PC-3 (cell line): ENCODE results near the gene SRP68. TPM values are rescaled to one million over a fixed set of nuclear protein-coding genes. Genes with fewer than 3 reads are reported as not detected.

Experiments used
- ATAC-seq: fragments of 200-7000 bp; cut with Tn5 transposase; 2 replicates; pipeline ENCODE4 v1.9.1; 2020; ENCODE audit warnings: mild to moderate bottlenecking, moderate library complexity
- BruUV-seq: library from RNA; stranded (reverse); fragments of 400-500 nt; replicated peaks from 2 replicates; lab custom pipeline; 2021; lab: Mats Ljungman, UMichigan
- CTCF ChIA-PET: fragments of 300-600 bp; sonication (Branson Sonifier 250); formaldehyde crosslinking; loops from one replicate; lab custom pipeline; 2022; ENCODE audit warnings: antibody characterized with exemption; lab: Charles Lee
- POLR2A ChIA-PET: fragments of 300-600 bp; sonication (Branson Sonifier 250); formaldehyde crosslinking; loops from one replicate; lab custom pipeline; 2022; ENCODE audit warnings: antibody characterized with exemption; ENCODE audit not compliant: unreplicated experiment; lab: Charles Lee
- DNase-seq: peaks from one replicate; pipeline ENCODE4 v3.0.0-alpha.2; 2015
- H2AFZ ChIP-seq: fragments of 300-600 bp; sonication (generic); 2 replicates; pipeline ENCODE4 v1.6.0; 2016; ENCODE audit warnings: antibody characterized with exemption, low read length
- H3F3A ChIP-seq: fragments of 300-600 bp; sonication (generic); one replicate; pipeline ENCODE4 v1.6.0; 2017; ENCODE audit warnings: antibody characterized with exemption, low read length, control low read depth, mild to moderate bottlenecking; ENCODE audit not compliant: unreplicated experiment
- H3K27ac ChIP-seq: fragments of 300-600 bp; sonication (generic); 2 replicates; pipeline ENCODE4 v1.5.1; 2016; ENCODE audit warnings: mild to moderate bottlenecking, low read length
- H3K27me3 ChIP-seq: fragments of 300-600 bp; sonication (generic); 2 replicates; pipeline ENCODE4 v1.6.1; 2016; ENCODE audit warnings: low read length, mixed read lengths
- H3K36me3 ChIP-seq: fragments of 300-600 bp; sonication (generic); 2 replicates; pipeline ENCODE4 v1.6.1; 2016; ENCODE audit warnings: low read depth, mixed run types, low read length, mixed read lengths
- H3K4me1 ChIP-seq: fragments of 300-600 bp; sonication (generic); 2 replicates; pipeline ENCODE4 v1.5.1; 2016; ENCODE audit warnings: low read length; ENCODE audit not compliant: insufficient read depth
- H3K4me2 ChIP-seq: fragments of 300-600 bp; sonication (generic); 2 replicates; pipeline ENCODE4 v1.6.0; 2016; ENCODE audit warnings: low read length
- H3K4me3 ChIP-seq: fragments of 300-600 bp; sonication (generic); 2 replicates; pipeline ENCODE4 v1.5.1; 2016; ENCODE audit warnings: mild to moderate bottlenecking, low read length, mixed read lengths
- H3K79me2 ChIP-seq: fragments of 300-600 bp; sonication (generic); 2 replicates; pipeline ENCODE4 v1.6.1; 2017; ENCODE audit warnings: low read length, mixed read lengths
- H3K9ac ChIP-seq: fragments of 300-600 bp; sonication (generic); 2 replicates; pipeline ENCODE4 v1.6.0; 2016; ENCODE audit warnings: mild to moderate bottlenecking, low read length
- H3K9me2 ChIP-seq: fragments of 300-600 bp; sonication (generic); replicated peaks from 2 replicates; pipeline ENCODE4 v1.6.1; 2016; ENCODE audit warnings: mixed run types, low read length, mixed read lengths
- H3K9me3 ChIP-seq: fragments of 300-600 bp; sonication (generic); 2 replicates; pipeline ENCODE4 v1.6.1; 2016; ENCODE audit warnings: low read length, mixed read lengths
- H4K20me1 ChIP-seq: fragments of 300-600 bp; sonication (generic); 2 replicates; pipeline ENCODE4 v1.6.1; 2016; ENCODE audit warnings: low read length, mixed read lengths
- CTCF ChIP-seq: fragments of 300-600 bp; sonication (generic); conservative IDR thresholded peaks from 2 replicates; pipeline ENCODE4 v1.5.1; 2017; ENCODE audit warnings: antibody characterized with exemption, low read depth, mild to moderate bottlenecking, low read length
- EZH2 ChIP-seq: fragments of 300-600 bp; sonication (generic); IDR thresholded peaks from one replicate; pipeline ENCODE4 v1.6.1; 2017; ENCODE audit warnings: antibody characterized with exemption, mild to moderate bottlenecking, low read length; ENCODE audit not compliant: unreplicated experiment
- EZH2phosphoT487 ChIP-seq: fragments of 300-600 bp; sonication (generic); IDR thresholded peaks from 2 replicates; pipeline ENCODE4 v1.6.1; 2018; ENCODE audit warnings: mild to moderate bottlenecking, antibody characterized with exemption, low read length, borderline replicate concordance
- intact Hi-C: fragments of 100-400 bp; cut with micrococcal nuclease; formaldehyde crosslinking; loops from 2 replicates; pipeline ENCODE4 v1.9.0; 2023
- total RNA-seq: library from RNA; depleted of rRNA; stranded (reverse); fragments of >200 nt; gene quantifications from 2 replicates; pipeline ENCODE4 v1.2.3, GENCODE V29; 2014

SRP68 gene
- total RNA-seq, 1 experiment from 2014 or later, result 60.8 TPM

DNA sequence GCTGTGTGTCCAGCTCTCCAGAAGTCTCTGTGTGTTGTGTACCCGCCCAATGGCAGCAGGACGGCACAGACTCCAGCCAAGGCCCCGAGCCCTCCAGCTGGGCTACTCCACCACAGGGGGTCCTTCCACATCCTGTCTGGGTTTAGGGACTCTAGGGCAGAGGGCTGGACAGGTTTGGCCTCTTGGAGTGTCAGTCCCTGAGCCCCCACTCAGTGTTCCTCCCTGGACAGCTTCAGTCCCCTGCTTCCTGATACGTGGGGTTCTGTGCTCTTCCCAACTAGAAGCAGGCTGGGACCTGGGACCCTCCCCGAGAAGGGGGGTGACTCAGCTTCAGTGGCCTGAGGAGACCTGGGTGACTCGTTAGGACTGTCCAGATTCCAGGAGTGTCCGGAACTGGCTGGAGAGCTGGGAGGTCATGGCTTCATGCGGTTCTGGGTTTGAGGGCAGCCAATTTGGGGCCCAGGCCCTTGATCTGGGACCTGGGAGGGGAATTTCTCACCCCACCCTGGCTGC, 67.5 kb downstream of the SRP68 start:
- DNase-seq, result no peak

GRCh38 chr17:76003915-76004314, 68.4 kb downstream of the SRP68 start:
- no peak for TF ChIP-seq EZH2
- TF ChIP-seq CTCF, result no peak
- TF ChIP-seq EZH2phosphoT487, result no peak
- Histone ChIP-seq H3K9ac (no peak overlapping the region), H3K9me2 (no peaks in the 10 kb centered on the region), H3K9me3 (no peaks in the 10 kb centered on the region), H3K4me3 (no peak overlapping the region), H3K27ac (no peak overlapping the region), H3K36me3 (peaks cover 7% of the 10 kb centered on the region; the same call in 1 of the 2 replicates), H3K4me2 (no peak overlapping the region), H3K27me3 (no peaks in the 10 kb centered on the region), H4K20me1 (no peaks in the 10 kb centered on the region), H3K79me2 (no peaks in the 10 kb centered on the region), H2AFZ (no peak overlapping the region), H3K4me1 (peaks cover 1% of the 10 kb centered on the region; the same call in 1 of the 2 replicates), H3F3A (no peaks in the 10 kb centered on the region)
- ChIA-PET CTCF (interaction anchor here (1.0 kb wide), 1 partner anchor 99 kb away, joined by 5 read pairs; the partner anchor contains the start of gene MRPL38), POLR2A (interaction anchor here (0.7 kb wide), 1 partner anchor 45 kb away, joined by 4 read pairs; no protein-coding TSS in a partner anchor)
- ATAC-seq, result no peak
- no peak for DNase-seq
- BruUV-seq, result no TSS peak
- intact Hi-C loops, result no loop called here

More for the DNA sequence above, 67.5 kb downstream of the SRP68 start:
- ChIA-PET POLR2A (no interaction called here), CTCF (interaction anchor here (0.6 to 1.4 kb wide), 4 partner anchors 10 to 150 kb away, joined by 4 to 10 read pairs (median 5); partner anchors contain the start of genes MRPL38 and WBP2)
- H3K9me2 ChIP-seq, result no peaks in the 10 kb centered on the region
- H4K20me1 ChIP-seq, result no peaks in the 10 kb centered on the region
- no peaks in the 10 kb centered on the region for H3K9me3 ChIP-seq
- BruUV-seq, result no TSS peak
- no peak overlapping the region for H3K27ac ChIP-seq
- peaks cover 8% of the 10 kb centered on the region; the same call in 1 of the 2 replicates for H3K36me3 ChIP-seq
- H3K4me2 ChIP-seq, result no peak overlapping the region
- ATAC-seq, result no peak
- TF ChIP-seq CTCF (no peak), EZH2 (no peak), EZH2phosphoT487 (no peak)
- no peaks in the 10 kb centered on the region for H3F3A ChIP-seq
- H3K4me1 ChIP-seq, result no peaks in the 10 kb centered on the region
- intact Hi-C loops, result loop anchor here (1.0 kb wide), 1 partner anchor 100 kb away; no protein-coding TSS in a partner anchor
- no peak overlapping the region for H2AFZ ChIP-seq
- no peaks in the 10 kb centered on the region for H3K79me2 ChIP-seq
- no peak overlapping the region for H3K9ac ChIP-seq
- no peak overlapping the region for H3K4me3 ChIP-seq
- no peaks in the 10 kb centered on the region for H3K27me3 ChIP-seq

DNA sequence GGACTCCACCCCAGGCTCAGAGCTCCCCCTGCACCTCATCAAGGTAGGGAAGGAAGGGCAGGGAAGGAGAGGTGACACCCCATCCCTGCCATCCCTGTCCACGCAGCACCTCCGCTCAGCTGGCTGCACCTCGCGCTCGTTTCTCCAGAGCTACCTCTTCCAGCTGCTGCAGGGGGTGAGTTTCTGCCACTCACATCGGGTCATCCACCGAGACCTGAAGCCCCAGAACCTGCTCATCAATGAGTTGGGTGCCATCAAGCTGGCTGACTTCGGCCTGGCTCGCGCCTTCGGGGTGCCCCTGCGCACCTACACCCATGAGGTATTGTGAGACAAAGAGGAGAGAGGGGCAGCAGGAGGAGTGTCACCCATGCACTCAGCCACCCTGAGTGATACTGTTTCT, 70.2 kb downstream of the SRP68 start:
- DNase-seq, result peak; percentile 1
- intact Hi-C loops, result no loop called here
- ChIA-PET CTCF (interaction anchor here (1.0 kb wide), 1 partner anchor 12 kb away, joined by 5 read pairs; no protein-coding TSS in a partner anchor), POLR2A (no interaction called here)
- no TSS peak for BruUV-seq
- peaks cover 19% of the 10 kb centered on the region for H3K4me1 ChIP-seq
- H3K36me3 ChIP-seq, result peaks cover 2% of the 10 kb centered on the region; the same call in 1 of the 2 replicates
- no peak for TF ChIP-seq CTCF
- no peak for TF ChIP-seq EZH2phosphoT487
- no peak for TF ChIP-seq EZH2
- no peak for ATAC-seq
- no peaks in the 10 kb centered on the region for H3F3A ChIP-seq
- H2AFZ ChIP-seq, result no peak overlapping the region
- no peaks in the 10 kb centered on the region for H4K20me1 ChIP-seq
- no peaks in the 10 kb centered on the region for H3K9me3 ChIP-seq
- H3K4me2 ChIP-seq, result no peak overlapping the region
- H3K27ac ChIP-seq, result no peak overlapping the region
- H3K27me3 ChIP-seq, result no peaks in the 10 kb centered on the region
- H3K9ac ChIP-seq, result no peak overlapping the region
- H3K79me2 ChIP-seq, result no peaks in the 10 kb centered on the region
- H3K9me2 ChIP-seq, result no peaks in the 10 kb centered on the region
- H3K4me3 ChIP-seq, result no peak overlapping the region
